Measurements from ENCODE around the gene TBCD. TPM values are rescaled to one million over a fixed set of nuclear protein-coding genes. Genes with fewer than 3 reads are reported as not detected.

Gene TBCD
- total RNA-seq, 4 donors from 2014 or later: 49.7 to 119 (median 71.5) TPM

GRCh38 chr17:82815790-82816305 lies 64.0 kb downstream of the TBCD start:
- TF ChIP-seq POLR2A (IDR thresholded peaks at IDR 0.05): no peak
- TF ChIP-seq CTCF (IDR thresholded peaks at IDR 0.05): no peak
- no peak for TF ChIP-seq POLR2AphosphoS5 (IDR thresholded peaks at IDR 0.05)
- no peaks in the 10 kb centered on the region for H3K4me1 ChIP-seq
- H3K9me3 ChIP-seq: peaks cover 12% of the 10 kb centered on the region
- no peak overlapping the region for H3K27ac ChIP-seq
- no peaks in the 10 kb centered on the region for H3K27me3 ChIP-seq
- H3K4me3 ChIP-seq: no peak overlapping the region
- WGBS: 85% methylated on average over 13 of the region's 13 CpGs
- DNase-seq (ENCODE audit: low spot score in 2 of 2): no peak
- H3K36me3 ChIP-seq: peaks cover 73% of the 10 kb centered on the region

GRCh38 chr17:82816358-82816757 lies 64.5 kb downstream of the TBCD start:
- Histone ChIP-seq H3K4me3 (no peak overlapping the region), H3K36me3 (peaks cover 72% of the 10 kb centered on the region), H3K27me3 (no peaks in the 10 kb centered on the region), H3K4me1 (no peaks in the 10 kb centered on the region), H3K9me3 (peaks cover 17% of the 10 kb centered on the region), H3K27ac (no peak overlapping the region)
- no peak for DNase-seq (ENCODE audit: low spot score in 2 of 2)
- WGBS: 72% methylated on average over 7 of the region's 7 CpGs
- no peak for TF ChIP-seq POLR2AphosphoS5 (IDR thresholded peaks at IDR 0.05)
- no peak for TF ChIP-seq CTCF (IDR thresholded peaks at IDR 0.05)
- no peak for TF ChIP-seq EP300 (IDR thresholded peaks at IDR 0.05)
- TF ChIP-seq POLR2A (IDR thresholded peaks at IDR 0.05): no peak

GRCh38 chr17:82817947-82818346 lies 66.1 kb downstream of the TBCD start:
- no peaks in the 10 kb centered on the region for H3K4me1 ChIP-seq
- 97% methylated on average over 5 of the region's 5 CpGs for WGBS
- peaks cover 73% of the 10 kb centered on the region for H3K36me3 ChIP-seq
- no peak overlapping the region for H3K27ac ChIP-seq
- no peak overlapping the region for H3K4me3 ChIP-seq
- peaks cover 19% of the 10 kb centered on the region for H3K9me3 ChIP-seq
- no peak for TF ChIP-seq CTCF (IDR thresholded peaks at IDR 0.05)
- TF ChIP-seq POLR2A (IDR thresholded peaks at IDR 0.05): no peak
- TF ChIP-seq EP300 (IDR thresholded peaks at IDR 0.05): no peak
- no peak for TF ChIP-seq POLR2AphosphoS5 (IDR thresholded peaks at IDR 0.05)
- DNase-seq (ENCODE audit: low spot score in 2 of 2): no peak
- H3K27me3 ChIP-seq: no peaks in the 10 kb centered on the region

GRCh38 chr17:82820278-82821251 lies 68.7 kb downstream of the TBCD start:
- DNase-seq (ENCODE audit: low spot score in 2 of 2): no peak
- H3K27ac ChIP-seq: no peak overlapping the region
- TF ChIP-seq POLR2AphosphoS5 (IDR thresholded peaks at IDR 0.05): no peak
- TF ChIP-seq EP300 (IDR thresholded peaks at IDR 0.05): no peak
- no peak for TF ChIP-seq POLR2A (IDR thresholded peaks at IDR 0.05)
- H3K9me3 ChIP-seq: peaks cover 19% of the 10 kb centered on the region
- no peaks in the 10 kb centered on the region for H3K27me3 ChIP-seq
- no peak overlapping the region for H3K4me3 ChIP-seq
- H3K4me1 ChIP-seq: no peaks in the 10 kb centered on the region
- H3K36me3 ChIP-seq: peaks cover 60% of the 10 kb centered on the region
- 95% methylated on average over 5 of the region's 5 CpGs for WGBS

- Histone ChIP-seq H3K27me3 (no peaks in the 10 kb centered on the region), H3K36me3 (peaks cover 50% of the 10 kb centered on the region), H3K9me3 (peaks cover 19% of the 10 kb centered on the region), H3K27ac (no peak overlapping the region), H3K4me1 (no peaks in the 10 kb centered on the region), H3K4me3 (no peak overlapping the region)
- over 99% methylated on average over 2 of the region's 2 CpGs for WGBS
- no peak for TF ChIP-seq POLR2AphosphoS5 (IDR thresholded peaks at IDR 0.05)
- TF ChIP-seq CTCF (IDR thresholded peaks at IDR 0.05): no peak
- no peak for TF ChIP-seq POLR2A (IDR thresholded peaks at IDR 0.05)
- TF ChIP-seq EP300 (IDR thresholded peaks at IDR 0.05): no peak
- DNase-seq (ENCODE audit: low spot score in 2 of 2): no peak
Measured at GRCh38 chr17:82821554-82821953, 69.7 kb downstream of the TBCD start.
